ENCODE measurements around the gene LY6G6D.

GRCh38 chr6:31702819-31703716 lies 12.1 kb upstream of the LY6G6D start, which contains the start of gene ABHD16A:
- TF ChIP-seq CTCF (IDR thresholded peaks at IDR 0.05) = no peak
- no peak for TF ChIP-seq ZFX (IDR thresholded peaks at IDR 0.05; ENCODE audit: borderline replicate concordance)

All from 22Rv1 (cell line).